ENCODE results near the gene GGT6. TPM values are rescaled to one million over a fixed set of nuclear protein-coding genes. Genes with fewer than 3 reads are reported as not detected.

The GGT6 gene
- total RNA-seq, 1 experiment from 2014 or later: not detected

DNA sequence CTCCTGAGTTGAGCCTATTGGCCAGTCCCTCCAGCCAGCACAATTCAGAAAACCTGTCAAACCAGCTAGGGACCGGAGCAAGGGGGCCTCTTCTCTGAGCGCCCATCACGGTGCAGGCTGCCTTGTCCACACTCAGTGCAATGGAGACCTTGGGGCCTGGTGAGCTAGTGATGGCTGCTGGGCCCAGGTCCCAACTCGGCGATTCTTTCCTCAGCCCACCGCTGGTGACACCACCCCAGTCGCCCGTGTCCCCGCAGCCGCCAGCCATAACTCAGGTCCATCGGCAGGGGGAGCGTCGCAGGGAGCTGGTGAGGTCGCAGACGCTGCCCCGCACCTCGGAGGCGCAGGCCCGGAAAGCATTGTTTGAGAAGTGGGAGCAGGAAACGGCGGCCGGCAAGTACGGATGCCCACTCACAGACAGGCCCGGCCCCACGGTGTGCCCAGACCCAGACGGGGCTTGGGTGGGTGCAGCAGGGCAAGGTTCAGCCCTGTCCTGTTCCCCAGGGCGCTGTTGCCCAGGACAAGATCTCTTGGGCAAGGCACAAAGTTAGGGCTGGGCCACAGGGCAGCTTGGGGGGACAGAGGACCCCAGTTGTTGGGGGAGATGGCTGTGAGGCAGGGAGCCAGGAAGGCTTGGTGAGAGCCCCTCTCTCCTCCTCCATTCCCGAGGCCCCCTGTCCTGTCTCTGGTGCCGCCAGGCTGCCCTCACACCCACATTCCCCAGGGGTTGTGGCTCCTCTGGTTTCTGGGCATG, 34.7 kb upstream of the GGT6 start:
- H3K9me3 Mint-ChIP-seq (ENCODE audit: unreplicated experiment): no peaks in the 10 kb centered on the region
- H3K4me3 Mint-ChIP-seq (ENCODE audit: unreplicated experiment): no peak overlapping the region
- Histone ChIP-seq H3K4me1 (peaks cover 15% of the 10 kb centered on the region), H3K4me3 (ENCODE audit: low read depth, low read length) (no peak overlapping the region), H3K9me3 (no peaks in the 10 kb centered on the region), H3K36me3 (ENCODE audit: control insufficient read depth, insufficient read depth, low read length) (no peaks in the 10 kb centered on the region), H3K27me3 (replicated peaks; ENCODE audit: control insufficient read depth, insufficient read depth, low read length) (no peaks in the 10 kb centered on the region)
- peak in 1 of 2 experiments; percentile 22 for DNase-seq
- CTCF ChIA-PET: no interaction called here
- no peak overlapping the region for H3K27ac Mint-ChIP-seq (ENCODE audit: unreplicated experiment)
- intact Hi-C loops (cut with micrococcal nuclease; ENCODE audit: unreplicated experiment): no loop called here
- BruUV-seq (replicated peaks): no TSS peak
- peaks cover 25% of the 10 kb centered on the region for H3K36me3 Mint-ChIP-seq (ENCODE audit: insufficient read depth, unreplicated experiment)
- POLR2A ChIA-PET: interaction anchor here (1.0 kb wide), 1 partner anchor 15 kb away, joined by 4 read pairs; no protein-coding TSS in a partner anchor
- TF ChIP-seq, protein P1, sequence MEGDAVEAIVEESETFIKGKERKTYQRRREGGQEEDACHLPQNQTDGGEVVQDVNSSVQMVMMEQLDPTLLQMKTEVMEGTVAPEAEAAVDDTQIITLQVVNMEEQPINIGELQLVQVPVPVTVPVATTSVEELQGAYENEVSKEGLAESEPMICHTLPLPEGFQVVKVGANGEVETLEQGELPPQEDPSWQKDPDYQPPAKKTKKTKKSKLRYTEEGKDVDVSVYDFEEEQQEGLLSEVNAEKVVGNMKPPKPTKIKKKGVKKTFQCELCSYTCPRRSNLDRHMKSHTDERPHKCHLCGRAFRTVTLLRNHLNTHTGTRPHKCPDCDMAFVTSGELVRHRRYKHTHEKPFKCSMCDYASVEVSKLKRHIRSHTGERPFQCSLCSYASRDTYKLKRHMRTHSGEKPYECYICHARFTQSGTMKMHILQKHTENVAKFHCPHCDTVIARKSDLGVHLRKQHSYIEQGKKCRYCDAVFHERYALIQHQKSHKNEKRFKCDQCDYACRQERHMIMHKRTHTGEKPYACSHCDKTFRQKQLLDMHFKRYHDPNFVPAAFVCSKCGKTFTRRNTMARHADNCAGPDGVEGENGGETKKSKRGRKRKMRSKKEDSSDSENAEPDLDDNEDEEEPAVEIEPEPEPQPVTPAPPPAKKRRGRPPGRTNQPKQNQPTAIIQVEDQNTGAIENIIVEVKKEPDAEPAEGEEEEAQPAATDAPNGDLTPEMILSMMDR (IDR thresholded peaks at IDR 0.05; ENCODE audit: insufficient read depth in 1 of 2, low read depth in 1 of 2, low read length in 1 of 2, severe bottlenecking in 1 of 2, unreplicated experiment in 1 of 2): no peak
- peaks cover 15% of the 10 kb centered on the region for H3K4me1 Mint-ChIP-seq (ENCODE audit: low read depth, unreplicated experiment)
- H3K27me3 Mint-ChIP-seq (ENCODE audit: insufficient read depth, unreplicated experiment): no peaks in the 10 kb centered on the region

- Mint-ChIP-seq H3K27me3 (ENCODE audit: insufficient read depth, unreplicated experiment) (no peaks in the 10 kb centered on the region), H3K9me3 (ENCODE audit: unreplicated experiment) (no peaks in the 10 kb centered on the region), H3K4me3 (ENCODE audit: unreplicated experiment) (no peak overlapping the region), H3K4me1 (ENCODE audit: low read depth, unreplicated experiment) (peaks cover 14% of the 10 kb centered on the region), H3K36me3 (ENCODE audit: insufficient read depth, unreplicated experiment) (peaks cover 21% of the 10 kb centered on the region), H3K27ac (ENCODE audit: unreplicated experiment) (no peak overlapping the region)
- Histone ChIP-seq H3K9me3 (no peaks in the 10 kb centered on the region), H3K27me3 (replicated peaks; ENCODE audit: control insufficient read depth, insufficient read depth, low read length) (no peaks in the 10 kb centered on the region), H3K4me1 (peaks cover 9% of the 10 kb centered on the region), H3K36me3 (ENCODE audit: control insufficient read depth, insufficient read depth, low read length) (no peaks in the 10 kb centered on the region), H3K4me3 (ENCODE audit: low read depth, low read length) (no peak overlapping the region)
- DNase-seq: no peak
- CTCF ChIA-PET: no interaction called here
- TF ChIP-seq, protein P1 (IDR thresholded peaks at IDR 0.05; ENCODE audit: insufficient read depth in 1 of 2, low read depth in 1 of 2, low read length in 1 of 2, severe bottlenecking in 1 of 2, unreplicated experiment in 1 of 2): no peak
- intact Hi-C loops (cut with micrococcal nuclease; ENCODE audit: unreplicated experiment): no loop called here
- POLR2A ChIA-PET: interaction anchor here (1.0 kb wide), 1 partner anchor 16 kb away, joined by 4 read pairs; no protein-coding TSS in a partner anchor
- BruUV-seq (replicated peaks): no TSS peak
Observed at GRCh38 chr17:4594406-4594805, 34.0 kb upstream of the GGT6 start.

DNA sequence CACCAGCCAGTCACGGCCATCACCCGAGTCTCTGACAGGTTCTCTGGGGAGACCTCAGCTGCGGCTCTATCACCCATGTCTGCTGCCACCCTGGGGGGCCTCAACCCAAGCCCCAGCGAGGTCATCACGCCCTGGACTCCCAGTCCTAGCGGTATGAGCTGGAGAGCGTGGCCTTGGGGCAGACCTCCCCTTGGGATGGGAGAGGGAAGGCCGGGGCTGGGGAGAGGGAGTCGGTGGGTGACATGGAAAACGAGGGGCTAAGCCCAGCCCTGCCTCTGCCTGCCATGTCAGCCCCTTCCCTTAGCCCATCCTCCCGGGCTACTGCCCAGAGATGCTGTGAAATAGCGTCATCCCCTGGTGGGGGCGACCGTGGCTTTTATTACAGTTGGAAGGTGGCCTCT, 32.6 kb upstream of the GGT6 start:
- no TSS peak for BruUV-seq (replicated peaks)
- Mint-ChIP-seq H3K27ac (ENCODE audit: unreplicated experiment) (no peak overlapping the region), H3K36me3 (ENCODE audit: insufficient read depth, unreplicated experiment) (peaks cover 20% of the 10 kb centered on the region), H3K4me1 (ENCODE audit: low read depth, unreplicated experiment) (peaks cover 14% of the 10 kb centered on the region), H3K27me3 (ENCODE audit: insufficient read depth, unreplicated experiment) (no peaks in the 10 kb centered on the region), H3K4me3 (ENCODE audit: unreplicated experiment) (no peak overlapping the region), H3K9me3 (ENCODE audit: unreplicated experiment) (no peaks in the 10 kb centered on the region)
- TF ChIP-seq, protein P1 (IDR thresholded peaks at IDR 0.05; ENCODE audit: insufficient read depth in 1 of 2, low read depth in 1 of 2, low read length in 1 of 2, severe bottlenecking in 1 of 2, unreplicated experiment in 1 of 2): no peak
- no peak for DNase-seq
- POLR2A ChIA-PET: interaction anchor here (0.5 kb wide), 1 partner anchor 18 kb away, joined by 3 read pairs; no protein-coding TSS in a partner anchor
- Histone ChIP-seq H3K4me1 (peaks cover 10% of the 10 kb centered on the region; the same call in 1 of the 2 replicates), H3K9me3 (no peaks in the 10 kb centered on the region), H3K27me3 (replicated peaks; ENCODE audit: control insufficient read depth, insufficient read depth, low read length) (no peaks in the 10 kb centered on the region), H3K4me3 (ENCODE audit: low read depth, low read length) (no peak overlapping the region), H3K36me3 (ENCODE audit: control insufficient read depth, insufficient read depth, low read length) (no peaks in the 10 kb centered on the region)
- intact Hi-C loops (cut with micrococcal nuclease; ENCODE audit: unreplicated experiment): no loop called here
- CTCF ChIA-PET: no interaction called here

Data from Caco-2 (cell line).